K562 (cell line): ENCODE data around the gene KIF4B. TPM values are rescaled to one million over a fixed set of nuclear protein-coding genes. Genes with fewer than 3 reads are reported as not detected.
"Not testable (repeated sequence)": the region's sequence is repeated elsewhere in the genome, so short reads cannot be mapped to it uniquely, and the experiment has no call there.

Experiments
- ATAC-seq: fragments of 200-7000 bp; cut with Tn5 transposase; 3 replicates; pipeline ENCODE4 v1.9.1; 2020; ENCODE audit warnings: moderate library complexity
- BruUV-seq: library from RNA; stranded (reverse); fragments of 400-500 nt; replicated peaks from 2 replicates; lab custom pipeline; 2021; lab: Mats Ljungman, UMichigan
- CTCF ChIA-PET: fragments of 300-600 bp; formaldehyde crosslinking; extraction: SDS; loops from one replicate; lab custom pipeline; 2021; ENCODE audit warnings: low intra/inter-chr PET ratio; lab: Yijun Ruan, JAX
- POLR2A ChIA-PET: fragments of 300-600, 350-650 bp; sonication (Branson Sonifier 250); formaldehyde crosslinking; extraction: SDS; loops from one replicate; lab custom pipeline; 2021; ENCODE audit warnings: antibody characterized with exemption, inconsistent platforms; lab: Yijun Ruan, JAX
- DNase-seq, 4 experiments: peaks; one replicate each; pipeline versions ENCODE4 v3.0.0 to v3.0.0-alpha.2; 2011 to 2018; ENCODE audit warnings: low spot score in 3 of 4, mixed read lengths in 3 of 4; ENCODE audit errors: extremely low read depth in 1 of 4
- FAIRE-seq: peaks from 2 replicates; lab custom pipeline; 2011; peaks lifted over from hg19 to GRCh38; lab: Jason Lieb, UNC
- H2AFZ ChIP-seq: 2 replicates; pipeline ENCODE4 v1.6.0; 2011; ENCODE audit warnings: low read depth, low read length, control low read depth, inconsistent platforms
- H3K27ac ChIP-seq: fragments of 200-600 bp; 3 replicates; pipeline ENCODE4 v1.8.0; 2011; ENCODE audit warnings: low read depth, mild to moderate bottlenecking, control low read depth, inconsistent platforms, low read length, moderate library complexity, mixed read lengths; ENCODE audit errors: extremely low read depth
- H3K27me3 ChIP-seq, 2 experiments: fragments of 300-600 bp in 1 of 2; 2 replicates in 1 of 2; 3 replicates in 1 of 2; pipeline versions ENCODE4 v1.6.0 to v1.8.0; 2011; ENCODE audit warnings: inconsistent platforms in 2 of 2, low read length in 2 of 2, mild to moderate bottlenecking in 1 of 2, mixed read lengths in 1 of 2, moderate library complexity in 1 of 2; ENCODE audit not compliant: control insufficient read depth in 2 of 2, insufficient read depth in 2 of 2
- H3K36me3 ChIP-seq: fragments of 300-600 bp; 3 replicates; pipeline ENCODE4 v1.8.0; 2011; ENCODE audit warnings: mild to moderate bottlenecking, low read length, inconsistent platforms; ENCODE audit not compliant: control insufficient read depth, insufficient read depth
- H3K4me1 ChIP-seq, 2 experiments: fragments of 200-600 bp in 1 of 2; replicated peaks in 1 of 2; 2 replicates in 1 of 2; 3 replicates in 1 of 2; pipeline versions ENCODE4 v1.5.1 to v1.8.0; 2011; ENCODE audit warnings: inconsistent platforms in 2 of 2, low read length in 2 of 2, mild to moderate bottlenecking in 1 of 2, mixed read lengths in 1 of 2, moderate library complexity in 1 of 2; ENCODE audit not compliant: control insufficient read depth in 2 of 2, insufficient read depth in 2 of 2
- H3K4me2 ChIP-seq: 2 replicates; pipeline ENCODE4 v1.6.1; 2011; ENCODE audit warnings: low read length, control low read depth, inconsistent platforms, mixed read lengths; ENCODE audit not compliant: insufficient read depth
- H3K4me3 ChIP-seq: fragments of 200-600 bp; sonication (generic), shearing (Covaris generic); 2 replicates; pipeline ENCODE4 v1.5.1; 2016; ENCODE audit warnings: control low read depth, inconsistent platforms
- H3K79me2 ChIP-seq: fragments of 200-600 bp; 3 replicates; pipeline ENCODE4 v1.8.0; 2011; ENCODE audit warnings: low read length, inconsistent platforms; ENCODE audit not compliant: control insufficient read depth, insufficient read depth
- H3K9ac ChIP-seq, 2 experiments: 2 replicates each; pipeline versions ENCODE4 v1.6.0 to v1.6.1; 2011; ENCODE audit warnings: low read depth in 2 of 2, low read length in 2 of 2, control low read depth in 1 of 2, inconsistent platforms in 1 of 2, mild to moderate bottlenecking in 1 of 2, mixed read lengths in 1 of 2; ENCODE audit not compliant: insufficient read depth in 1 of 2
- H3K9me1 ChIP-seq: one replicate; pipeline ENCODE4 v1.6.0; 2011; ENCODE audit warnings: inconsistent platforms, mild to moderate bottlenecking, low read length, moderate library complexity; ENCODE audit not compliant: control insufficient read depth, insufficient read depth
- H3K9me3 ChIP-seq: replicated peaks from 2 replicates; pipeline ENCODE4 v1.5.1; 2011; ENCODE audit warnings: low read depth, low read length, inconsistent platforms; ENCODE audit not compliant: control insufficient read depth, insufficient read depth
- H4K20me1 ChIP-seq: replicated peaks from 2 replicates; pipeline ENCODE4 v1.6.1; 2011; ENCODE audit warnings: low read length, inconsistent platforms, mixed read lengths; ENCODE audit not compliant: control insufficient read depth, insufficient read depth
- ARID1B ChIP-seq: fragments of 450-650 bp; IDR thresholded peaks from 2 replicates; pipeline ENCODE4 v1.6.1; 2016; ENCODE audit warnings: antibody characterized with exemption, mild to moderate bottlenecking, inconsistent platforms
- HEY1 ChIP-seq: fragments of 250-450 bp; sonication (Bioruptor Pico); IDR thresholded peaks from 2 replicates; pipeline ENCODE4 v1.5.0; 2020; ENCODE audit warnings: mild to moderate bottlenecking, moderate library complexity, borderline replicate concordance
- HNRNPH1 ChIP-seq: fragments of 200-400 bp; formaldehyde crosslinking; optimal IDR thresholded peaks from 2 replicates; pipeline ENCODE3; 2017; ENCODE audit warnings: low read depth, mild to moderate bottlenecking, low read length, moderate library complexity
- ILK ChIP-seq: fragments of 450-650 bp; IDR thresholded peaks from 2 replicates; pipeline ENCODE4 v1.6.1; 2016; ENCODE audit warnings: missing genetic modification characterization, low read depth, mild to moderate bottlenecking, missing compliant biosample characterization, moderate library complexity, borderline replicate concordance
- KDM1A ChIP-seq, 2 experiments: fragments of 450-650 bp; IDR thresholded peaks; 2 replicates each; pipeline ENCODE4 v1.6.1; 2016; ENCODE audit warnings: mild to moderate bottlenecking in 2 of 2
- KLF10 ChIP-seq: fragments of 250-450 bp; sonication (Bioruptor Pico); IDR thresholded peaks from 2 replicates; pipeline ENCODE4 v1.6.1; 2021; ENCODE audit warnings: matching md5 sums
- MAX ChIP-seq: sonication (generic); formaldehyde crosslinking; IDR thresholded peaks from 2 replicates; pipeline ENCODE4 v1.9.0; 2022; ENCODE audit warnings: mild to moderate bottlenecking, missing genetic modification reagents
- MEIS2 ChIP-seq: fragments of 450-650 bp; IDR thresholded peaks from 2 replicates; pipeline ENCODE4 v1.6.1; 2014; ENCODE audit warnings: mild to moderate bottlenecking; ENCODE audit not compliant: partially characterized antibody
- NFATC3 ChIP-seq: fragments of 450-650 bp; IDR thresholded peaks from 2 replicates; pipeline ENCODE4 v1.6.1; 2017; ENCODE audit warnings: mild to moderate bottlenecking
- RBM15 ChIP-seq: fragments of 200-400 bp; formaldehyde crosslinking; IDR thresholded peaks from 2 replicates; pipeline ENCODE4 v1.6.1; 2018; ENCODE audit warnings: mild to moderate bottlenecking, low read length, moderate library complexity; ENCODE audit not compliant: insufficient read depth
- SMARCA4 ChIP-seq: fragments of 450-650 bp; IDR thresholded peaks from 2 replicates; pipeline ENCODE4 v1.6.1; 2016
- SMARCE1 ChIP-seq: fragments of 450-650 bp; IDR thresholded peaks from 2 replicates; pipeline ENCODE4 v1.7.1; 2016; ENCODE audit warnings: mild to moderate bottlenecking
- THRAP3 ChIP-seq: fragments of 450-650 bp; IDR thresholded peaks from 2 replicates; pipeline ENCODE4 v1.6.1; 2016; ENCODE audit warnings: mild to moderate bottlenecking, inconsistent platforms, borderline replicate concordance
- ZFP91 ChIP-seq: sonication (generic); formaldehyde crosslinking; IDR thresholded peaks from 2 replicates; pipeline ENCODE4 v1.8.0; 2022; ENCODE audit warnings: mild to moderate bottlenecking, missing genetic modification reagents
- WGBS: fragments of 100-300 bp; shearing (Covaris generic); methylation state at CpG from one replicate; pipeline ENCODE4 v1.1.6; 2016; ENCODE audit warnings: low coverage, mixed read lengths; ENCODE audit not compliant: insufficient coverage; ENCODE audit errors: missing lambda C conversion rate; 5-methylcytosine and 5-hydroxymethylcytosine counted together
- in situ Hi-C: fragments of 300-500 bp; cut with MboI; formaldehyde crosslinking; loops from 4 replicates; pipeline ENCODE4 v1.15.0; 2018; ENCODE audit warnings: inconsistent platforms, mixed read lengths
- intact Hi-C: fragments of 100-400 bp; cut with micrococcal nuclease; formaldehyde crosslinking; loops from 2 replicates; pipeline ENCODE4 v1.14.2; 2022
- polyA plus RNA-seq, 8 experiments: library from polyadenylated mRNA; depleted of rRNA in 4 of 8; stranded (reverse) in 5 of 8; unstranded in 3 of 8; fragments of >200 nt; fragmentation: Nextera tagmentation in 2 of 8; fragmentation: Illumina TruSeq in 1 of 8; extraction: Ambion mirVana in 2 of 8; extraction: Trizol in 1 of 8; gene quantifications; 2 replicates each; pipeline versions ENCODE4 v1.2.1 to v1.2.3, GENCODE V29; 2011 to 2014; ENCODE audit warnings: inconsistent platforms in 1 of 8, missing spikeins in 1 of 8
- total RNA-seq, 7 experiments: library from RNA; depleted of rRNA in 6 of 7; stranded (reverse); fragments of >200 nt in 6 of 7; fragmentation: Illumina TruSeq in 2 of 7; extraction: Trizol in 2 of 7; gene quantifications; 2 replicates each; pipeline versions ENCODE4 v1.2.1 to v1.2.3, GENCODE V29; 2011 to 2021; ENCODE audit warnings: low replicate concordance in 1 of 7

The KIF4B gene
- total and polyA plus RNA-seq, 9 of the 15 experiments (the other 6 are each of a cell fraction or from before 2014, with no cell fraction given) = 0.01 to 0.09 (median 0.07) TPM; not detected in 2

- intact Hi-C loops, H4K20me1 ChIP-seq, H3K4me1 ChIP-seq, FAIRE-seq: not testable (repeated sequence)
- CTCF ChIA-PET = interaction anchor here (0.6 kb wide), 1 partner anchor 28 kb away, joined by 3 read pairs; no protein-coding TSS in a partner anchor
- TF ChIP-seq SMARCA4 (peak; percentile 51; the same call in 1 of the 2 replicates), ARID1B (peak; percentile 60), SMARCE1 (peak; percentile 54; the same call in 1 of the 2 replicates)
- TF ChIP-seq, all 486 proteins: peak for 3; not testable (repeated sequence) for 483
- H3K9me1 ChIP-seq, H3K4me3 ChIP-seq, H3K36me3 ChIP-seq, H3K79me2 ChIP-seq, ATAC-seq, BruUV-seq, H3K4me2 ChIP-seq, H3K27me3 ChIP-seq, H2AFZ ChIP-seq, DNase-seq, in situ Hi-C loops, H3K9me3 ChIP-seq, H3K27ac ChIP-seq, H3K9ac ChIP-seq: not testable (repeated sequence)
- POLR2A ChIA-PET = interaction anchor here (0.8 kb wide), 1 partner anchor 31 kb away, joined by 3 read pairs; no protein-coding TSS in a partner anchor
- 0% methylated on average over 2 of the region's 2 CpGs for WGBS
Measured at GRCh38 chr5:155035087-155035486, 21.5 kb downstream of the KIF4B start.

GRCh38 chr5:155040984-155041653 lies 27.6 kb downstream of the KIF4B start:
- CTCF ChIA-PET = no interaction called here
- Histone ChIP-seq H3K27me3 (no peaks in the 10 kb centered on the region), H3K36me3 (no peaks in the 10 kb centered on the region), H4K20me1 (no peaks in the 10 kb centered on the region), H3K4me3 (no peak overlapping the region), H3K9ac (no peak overlapping the region), H2AFZ (no peak overlapping the region), H3K4me1 (no peaks in the 10 kb centered on the region), H3K4me2 (no peak overlapping the region), H3K9me3 (no peaks in the 10 kb centered on the region), H3K79me2 (no peaks in the 10 kb centered on the region), H3K9me1 (no peaks in the 10 kb centered on the region), H3K27ac (no peak overlapping the region)
- DNase-seq = no peak
- WGBS = 3% methylated on average over 3 of the region's 3 CpGs
- intact Hi-C loops = no loop called here
- POLR2A ChIA-PET = interaction anchor here (0.6 kb wide), 1 partner anchor 651 kb away, joined by 3 read pairs; no protein-coding TSS in a partner anchor
- no TSS peak for BruUV-seq
- FAIRE-seq = no peak
- TF ChIP-seq HNRNPH1 (no peak), ILK (tag) (no peak), RBM15 (no peak), MEIS2 (no peak), MAX (CRISPR knock-in tag) (no peak), THRAP3 (no peak), ZFP91 (CRISPR knock-in tag) (no peak), KDM1A (IDR thresholded peaks at IDR 0.05) (no peak), KLF10 (no peak), HEY1 (CRISPR knock-in tag) (no peak), NFATC3 (no peak)
- ATAC-seq = no peak
- in situ Hi-C loops = no loop called here
